HPDE6-E6E7 (cell line): Measurements from ENCODE around the gene PCSK5.
"Not testable (repeated sequence)": the region's sequence is repeated elsewhere in the genome, so short reads cannot be mapped to it uniquely, and the experiment has no call there.

Source experiments
- DNase-seq: peaks from one replicate; pipeline ENCODE4 v3.0.0; 2011; ENCODE audit warnings: missing footprints; ENCODE audit errors: extremely low spot score

PCSK5 gene

DNA sequence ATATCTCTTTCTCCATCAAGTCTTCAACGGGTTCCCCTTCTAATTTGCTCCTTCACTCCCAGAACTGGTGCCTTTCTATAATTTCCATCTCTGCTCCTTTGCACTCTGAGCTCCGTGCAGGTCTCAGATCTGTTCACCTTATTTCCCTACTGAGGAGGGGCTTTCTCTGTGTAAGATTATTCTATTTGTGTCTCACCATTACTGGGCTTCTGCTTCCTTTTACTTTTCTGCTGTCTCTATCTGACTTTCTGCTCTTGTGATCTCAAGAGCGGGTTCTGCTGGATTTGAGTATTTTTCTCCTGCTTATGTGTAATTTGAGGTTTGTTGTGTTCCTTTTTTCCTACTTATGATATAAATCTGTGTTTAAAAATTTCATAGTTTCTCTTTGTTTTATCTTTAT lies 117.5 kb downstream of the PCSK5 start:
- no peak for DNase-seq

DNA sequence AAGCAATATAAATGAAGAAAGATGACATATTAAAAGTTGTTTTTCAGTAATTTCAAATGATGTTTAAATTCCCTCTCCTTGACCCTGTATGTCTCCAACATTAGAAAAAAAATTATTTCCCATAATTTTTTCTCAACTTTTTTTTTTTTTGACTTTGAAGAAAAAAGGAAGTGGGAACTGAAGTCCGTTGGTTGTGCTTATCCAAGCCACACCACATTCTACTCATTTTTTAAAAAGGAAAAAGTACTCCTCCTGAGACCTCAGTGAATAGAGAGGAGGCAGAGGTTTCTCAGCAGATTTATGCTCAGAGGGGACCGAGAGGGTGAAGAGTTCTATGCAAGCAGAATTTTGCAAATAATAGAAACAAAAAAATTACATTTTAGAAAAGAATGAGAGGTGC lies 123.3 kb downstream of the PCSK5 start:
- DNase-seq, result no peak

DNA sequence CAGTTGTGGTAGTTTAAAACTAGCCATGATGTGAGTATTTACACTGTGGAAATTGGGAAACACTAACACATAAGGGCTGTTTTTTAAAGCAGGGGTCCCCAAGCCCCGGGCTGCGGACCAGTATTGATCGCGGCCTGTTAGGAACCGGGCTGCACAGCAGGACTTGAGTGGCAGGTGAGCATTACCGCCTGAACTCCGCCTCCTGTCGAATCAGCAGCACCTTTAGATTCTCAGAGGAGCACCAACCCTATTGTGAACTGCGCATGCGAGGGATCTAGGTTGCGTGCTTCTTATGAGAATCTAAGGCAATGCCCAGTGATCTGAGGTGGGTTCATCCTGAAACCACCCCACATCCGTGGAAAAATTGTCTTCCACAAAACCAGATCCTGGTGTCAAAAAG lies 127.8 kb downstream of the PCSK5 start:
- DNase-seq, result no peak

DNA sequence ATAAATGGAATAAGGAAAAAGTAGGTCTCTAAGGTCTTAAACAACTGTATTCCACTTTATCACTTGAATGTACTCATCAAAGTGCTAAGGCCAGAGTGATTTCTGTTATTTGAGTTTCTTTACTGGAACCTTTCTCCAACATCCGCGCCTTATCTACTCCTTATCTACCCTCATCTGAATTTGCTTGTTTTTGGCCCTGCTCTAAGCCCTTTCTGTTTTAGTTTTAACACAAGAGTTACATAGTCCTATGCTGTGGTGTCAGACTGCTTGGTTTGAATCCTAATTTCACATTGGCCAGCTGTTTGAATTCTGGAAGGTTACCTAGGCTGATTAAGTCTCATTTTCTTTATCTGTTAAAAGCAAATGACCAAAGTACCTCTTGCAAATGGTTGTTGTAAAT lies 128.3 kb downstream of the PCSK5 start:
- DNase-seq, result no peak

DNA sequence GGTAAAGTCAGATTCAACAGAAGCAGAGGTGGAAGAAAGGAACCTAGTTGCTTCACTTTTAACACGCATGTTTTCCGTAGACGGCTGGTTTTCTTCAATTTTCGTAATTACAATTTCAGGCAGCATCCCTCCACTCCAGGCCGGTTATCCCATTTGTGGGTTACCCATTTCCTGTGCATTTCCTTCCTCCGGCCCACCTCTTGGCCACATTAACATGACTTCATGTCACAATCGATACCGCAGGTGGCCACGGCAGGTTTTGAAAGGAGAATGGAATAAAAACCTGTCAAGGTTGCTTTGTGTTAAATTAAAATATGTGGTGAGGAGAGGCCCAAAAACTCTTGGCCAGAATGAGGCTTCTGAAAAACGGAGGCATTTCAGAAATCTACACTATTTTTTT lies 130.2 kb downstream of the PCSK5 start:
- no peak for DNase-seq

DNA sequence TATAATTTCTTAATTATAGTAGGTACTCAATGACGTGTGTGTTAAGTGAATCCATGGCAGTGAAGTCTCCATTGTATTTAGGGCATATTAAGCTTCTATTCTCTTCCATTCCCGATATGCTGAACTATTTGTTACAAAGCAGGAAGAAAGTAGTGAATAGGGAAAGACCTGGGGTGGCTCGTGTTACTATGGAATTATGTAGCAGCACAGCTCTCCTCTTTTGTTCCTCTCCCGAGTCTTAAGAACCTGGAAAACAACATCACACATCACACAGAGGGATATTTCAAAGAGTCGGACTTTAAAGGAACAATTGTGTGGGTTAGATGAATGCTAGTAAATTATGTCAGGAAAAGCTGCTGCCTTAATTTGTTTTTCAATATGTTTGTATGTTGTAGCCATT lies 131.8 kb downstream of the PCSK5 start:
- no peak for DNase-seq

DNA sequence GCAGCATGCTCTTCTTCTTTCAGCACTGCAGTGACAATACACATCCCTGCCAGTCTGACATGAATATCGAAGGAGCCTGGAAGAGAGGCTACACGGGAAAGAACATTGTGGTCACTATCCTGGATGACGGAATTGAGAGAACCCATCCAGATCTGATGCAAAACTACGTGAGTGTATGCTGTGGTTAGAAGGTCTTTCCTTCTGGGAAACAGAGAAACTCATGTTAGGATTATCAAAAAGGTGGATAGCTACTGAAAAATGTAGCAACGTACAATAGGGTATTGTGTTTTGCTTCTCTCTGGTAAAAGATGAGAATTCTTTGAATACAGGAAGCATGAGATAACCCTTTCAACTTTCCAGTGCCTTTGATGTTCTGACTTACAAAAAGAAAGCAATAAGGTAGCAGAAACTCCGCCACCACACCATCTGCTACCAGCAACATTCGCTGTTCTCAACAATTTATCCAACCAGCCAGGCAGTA lies 133.3 kb downstream of the PCSK5 start:
- no peak for DNase-seq

DNA sequence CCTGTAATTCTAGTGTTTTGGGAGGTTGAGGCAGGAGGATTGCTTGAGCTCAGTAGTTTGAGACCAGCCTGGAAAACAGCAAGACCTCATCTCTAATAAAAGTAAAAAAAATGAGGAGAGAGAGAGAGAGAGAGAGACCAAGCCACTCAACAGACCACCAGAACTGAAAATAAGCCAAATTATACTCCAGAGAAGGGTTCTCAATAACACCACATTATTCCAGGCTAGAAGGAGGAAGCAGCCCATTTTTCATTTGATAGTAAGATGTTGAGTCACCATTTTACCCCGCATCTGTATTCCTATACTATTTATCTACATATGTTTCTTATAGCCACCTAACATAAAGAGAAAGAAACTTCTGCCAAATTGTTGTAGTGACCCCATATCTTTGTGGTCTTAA lies 134.8 kb downstream of the PCSK5 start:
- no peak for DNase-seq

DNA sequence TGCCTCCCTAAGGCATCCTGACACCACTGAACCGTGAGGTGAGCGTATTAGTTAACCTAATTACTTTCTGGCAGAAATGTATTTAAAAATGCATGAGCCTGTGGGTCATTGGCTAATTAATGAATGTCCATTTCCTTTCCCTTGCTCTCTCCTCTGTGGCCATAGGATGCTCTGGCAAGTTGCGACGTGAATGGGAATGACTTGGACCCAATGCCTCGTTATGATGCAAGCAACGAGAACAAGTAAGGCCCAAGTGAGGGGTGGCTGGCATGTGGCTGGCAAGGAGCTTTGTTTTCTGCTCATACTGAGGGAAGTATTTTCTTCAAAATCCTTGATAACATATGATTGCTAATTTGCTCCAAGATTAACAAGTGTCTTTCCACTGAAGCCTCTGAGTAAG lies 136.3 kb downstream of the PCSK5 start:
- no peak for DNase-seq

DNA sequence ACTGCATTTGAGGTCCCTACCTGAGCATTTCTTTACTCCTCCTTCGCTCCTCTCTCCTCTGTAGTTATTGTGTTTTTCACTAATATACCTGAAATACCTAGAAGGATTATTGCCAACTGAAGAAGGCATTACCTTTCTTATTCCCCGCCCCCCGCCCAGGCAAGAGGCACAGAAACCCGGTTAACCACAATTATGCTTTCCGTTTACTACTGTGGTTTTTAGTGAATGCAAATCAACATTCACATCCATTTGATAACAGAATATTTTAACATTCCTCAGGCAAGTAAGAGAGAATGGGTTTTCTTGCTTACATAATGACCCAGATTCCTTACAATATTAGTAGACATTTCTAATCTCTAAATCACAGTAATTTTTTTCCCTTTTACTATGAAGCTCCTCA lies 136.9 kb downstream of the PCSK5 start:
- DNase-seq, result no peak

DNA sequence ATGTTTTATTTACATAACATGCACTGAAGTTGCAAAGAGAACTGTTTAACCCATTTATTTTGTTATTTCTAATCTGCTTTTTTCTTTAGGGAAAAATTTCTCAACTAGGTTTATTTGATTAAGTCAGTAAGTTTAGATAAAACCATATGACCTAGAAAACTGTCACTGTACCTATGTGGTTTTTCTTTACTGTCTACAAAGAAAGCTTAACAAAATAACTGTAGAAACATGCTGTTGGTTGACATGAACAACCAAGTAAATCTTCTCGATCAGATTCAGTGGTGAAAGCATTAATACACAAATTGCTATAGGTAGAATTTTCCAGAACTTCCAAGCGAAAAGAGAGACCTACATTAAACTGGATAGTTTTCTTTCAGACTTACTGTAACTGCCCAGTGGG lies 137.4 kb downstream of the PCSK5 start:
- DNase-seq, result no peak

DNA sequence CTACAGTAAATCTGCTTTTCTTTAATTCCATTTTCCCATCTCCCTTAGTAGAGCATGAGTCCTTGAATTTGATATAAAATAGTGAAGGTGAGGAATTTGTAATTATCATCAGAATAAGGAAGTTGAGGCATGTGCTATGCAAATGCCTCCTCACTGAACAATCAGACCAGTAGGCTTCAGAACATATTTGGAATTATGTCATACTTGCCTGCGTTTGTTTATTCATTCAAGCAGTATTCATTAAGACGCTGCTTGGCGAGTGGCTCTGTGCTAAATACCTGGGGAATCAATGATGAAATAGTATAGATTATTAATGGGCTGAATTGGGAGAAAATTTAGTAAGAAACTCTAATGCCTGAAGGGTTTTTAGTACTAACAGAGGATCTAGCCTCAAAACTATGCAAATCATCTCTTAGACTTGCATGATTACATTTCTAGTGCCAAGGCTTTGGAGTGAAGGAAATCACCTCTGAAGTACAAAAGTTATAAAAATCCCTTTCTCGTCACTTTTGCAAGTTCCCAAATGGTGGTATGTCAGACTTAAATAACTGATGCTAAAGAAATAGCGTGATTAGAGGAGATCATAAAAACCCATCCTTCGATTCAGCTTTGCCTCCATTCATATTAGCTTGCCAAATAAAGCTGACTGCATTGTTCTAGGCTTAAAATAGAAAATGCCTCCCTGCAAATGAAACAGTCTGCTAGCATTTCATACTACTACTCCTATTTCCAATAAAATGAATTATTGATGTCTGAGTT lies 141.7 kb downstream of the PCSK5 start:
- DNase-seq, result no peak

DNA sequence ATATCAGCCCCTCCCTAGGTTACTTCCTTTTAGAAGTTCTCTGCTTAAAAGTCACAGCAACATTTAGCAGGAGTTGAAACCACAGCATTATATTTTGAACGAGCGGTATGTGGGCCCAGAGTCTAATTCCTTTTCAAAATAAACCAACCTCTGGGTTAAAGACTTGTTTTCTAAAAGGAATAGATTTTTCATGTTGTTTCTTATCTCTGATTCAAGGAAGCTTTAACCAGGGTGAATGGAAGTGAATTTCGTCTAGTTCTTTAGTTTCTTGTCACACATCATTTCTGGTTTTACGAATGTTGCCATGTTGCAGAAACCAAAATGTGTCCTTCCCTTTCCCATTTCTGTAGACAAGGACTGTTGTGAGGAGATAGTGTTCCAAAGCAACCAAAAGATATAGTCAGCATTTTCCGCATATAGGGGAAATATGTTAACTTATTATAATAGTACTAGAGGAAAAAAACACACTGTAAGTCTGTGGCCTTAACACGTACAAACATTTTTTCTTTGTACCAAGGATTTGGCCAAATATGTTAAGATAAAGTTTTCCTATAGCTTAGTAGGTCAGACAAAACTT lies 142.4 kb downstream of the PCSK5 start:
- no peak for DNase-seq

DNA sequence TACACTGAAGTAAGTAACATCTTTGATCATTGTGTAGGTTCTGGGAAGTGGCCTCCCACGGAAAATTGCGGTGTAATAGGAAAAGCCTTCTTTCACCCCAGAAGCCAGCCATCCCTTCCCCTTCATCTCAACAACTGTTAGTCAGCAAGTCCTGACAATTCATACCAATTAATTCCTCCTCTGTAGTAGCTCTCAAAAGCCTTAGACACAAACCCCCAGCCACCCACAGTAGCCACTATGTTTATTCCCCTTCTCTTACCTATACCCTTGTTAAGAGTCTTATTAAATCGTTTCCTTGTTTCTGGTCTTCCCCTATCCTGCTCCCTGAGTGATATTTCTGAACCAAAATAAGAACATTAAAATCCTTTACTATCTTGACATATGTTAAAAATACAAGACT lies 143.6 kb downstream of the PCSK5 start:
- DNase-seq, result no peak

DNA sequence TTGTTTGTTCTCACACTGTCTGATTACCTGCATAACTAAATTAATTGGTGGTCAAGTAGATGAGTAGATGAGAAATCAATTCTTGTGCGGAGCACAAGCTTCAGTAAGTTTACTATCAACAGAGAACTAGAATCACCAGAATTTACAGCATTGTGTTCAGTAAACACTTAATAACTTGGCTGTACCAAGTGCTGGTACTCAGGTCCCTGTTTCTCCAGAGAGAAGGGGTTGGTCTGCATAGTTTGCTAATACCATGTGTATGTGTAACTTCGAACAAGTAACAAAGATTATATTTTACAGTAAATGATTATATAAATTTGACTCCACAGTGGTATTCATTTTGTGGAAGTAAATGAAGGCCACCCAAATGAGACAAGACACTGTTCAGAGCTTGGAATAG lies 146.3 kb downstream of the PCSK5 start:
- DNase-seq, result no peak

DNA sequence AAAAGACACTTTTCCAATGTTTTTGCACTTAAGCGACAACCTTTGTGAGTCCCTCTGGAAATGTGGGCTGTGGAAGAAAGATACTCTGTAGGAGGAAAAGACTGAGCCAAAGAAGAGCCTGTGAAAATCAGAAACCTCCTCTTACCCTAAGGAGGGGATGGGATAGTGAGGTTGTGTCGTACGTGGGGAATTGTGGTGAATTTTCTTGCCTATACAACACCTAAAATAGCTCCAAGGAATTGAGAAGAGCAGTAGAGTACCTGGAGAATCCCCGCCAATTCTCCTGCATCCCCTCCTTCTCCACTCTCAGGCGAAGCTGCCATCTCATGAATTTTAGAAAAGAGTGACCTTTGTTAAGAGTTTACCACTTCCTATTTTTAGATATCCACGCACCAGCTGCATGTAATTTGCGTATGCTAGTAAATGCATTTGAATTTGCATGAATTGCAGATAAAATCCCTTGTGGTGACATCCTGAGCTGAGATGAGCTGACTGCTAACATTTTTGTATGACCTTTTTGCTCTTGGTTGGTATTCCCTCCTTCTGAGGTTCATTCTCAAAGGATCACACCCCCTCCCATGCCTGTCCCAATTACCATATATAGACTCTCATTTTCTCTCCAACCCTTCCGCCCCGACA lies 147.2 kb downstream of the PCSK5 start:
- DNase-seq, result no peak

DNA sequence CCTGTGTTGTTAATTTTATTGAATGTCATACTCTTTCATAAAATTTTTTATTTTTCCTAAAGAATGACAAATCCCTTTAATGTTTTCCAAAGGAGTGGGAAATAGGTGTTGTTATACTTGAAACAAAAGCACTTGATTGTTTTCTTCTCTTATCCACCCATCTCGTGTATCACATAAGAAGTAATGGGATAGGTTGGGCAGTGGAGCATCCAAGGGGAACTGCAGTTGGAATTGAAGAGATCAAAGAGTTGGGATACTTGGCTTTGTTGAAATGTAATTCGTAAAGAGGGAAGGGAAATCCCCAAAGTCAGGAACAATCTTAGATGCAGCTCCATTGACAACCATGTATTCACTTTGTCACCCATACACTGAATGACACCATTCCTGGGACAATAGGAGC lies 148.0 kb downstream of the PCSK5 start:
- DNase-seq, result no peak

DNA sequence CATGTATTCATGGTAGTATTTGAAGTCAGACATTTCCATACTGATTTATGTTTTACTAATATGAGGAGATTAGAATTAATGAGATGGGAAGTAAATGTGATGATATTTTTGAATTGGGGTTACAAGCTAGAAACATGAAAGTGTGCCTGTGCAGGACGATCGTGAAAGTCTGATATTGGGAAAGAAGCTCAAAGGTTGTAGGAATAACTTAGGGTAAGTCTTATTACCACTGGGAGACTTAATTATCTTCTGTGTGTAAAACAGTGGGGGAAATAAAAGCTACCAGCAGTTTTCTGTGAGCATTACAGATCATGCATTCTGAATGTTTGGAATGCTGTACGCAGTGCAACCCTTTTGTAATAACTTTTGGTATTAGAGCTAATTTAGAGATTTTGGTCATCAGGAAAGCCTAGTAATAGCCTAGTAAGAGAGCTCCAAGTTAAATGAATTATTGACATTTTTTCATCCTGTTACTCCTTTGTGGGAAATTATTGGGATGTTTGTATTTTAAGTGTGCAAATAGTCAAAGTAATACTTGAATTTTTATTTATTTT lies 153.9 kb downstream of the PCSK5 start:
- DNase-seq, result no peak

DNA sequence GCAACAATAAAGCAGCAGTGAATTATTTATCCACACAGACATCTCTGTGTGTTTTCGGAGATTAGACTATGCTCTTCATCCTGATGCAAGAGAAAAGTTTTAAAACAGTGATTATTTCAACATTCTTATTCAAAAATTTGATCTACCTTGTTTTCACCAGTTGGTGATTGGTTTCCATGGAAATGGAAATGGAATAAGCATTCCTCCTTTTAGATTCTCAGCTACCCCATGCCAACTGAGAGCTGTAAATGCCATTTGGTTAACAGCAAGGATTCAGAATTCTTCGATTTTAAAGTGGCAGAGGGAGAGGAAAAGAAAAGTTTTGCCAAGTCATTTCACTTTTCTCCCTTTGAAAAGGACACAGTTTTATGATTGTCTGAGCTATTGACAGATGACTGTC lies 154.7 kb downstream of the PCSK5 start:
- DNase-seq, result no peak

DNA sequence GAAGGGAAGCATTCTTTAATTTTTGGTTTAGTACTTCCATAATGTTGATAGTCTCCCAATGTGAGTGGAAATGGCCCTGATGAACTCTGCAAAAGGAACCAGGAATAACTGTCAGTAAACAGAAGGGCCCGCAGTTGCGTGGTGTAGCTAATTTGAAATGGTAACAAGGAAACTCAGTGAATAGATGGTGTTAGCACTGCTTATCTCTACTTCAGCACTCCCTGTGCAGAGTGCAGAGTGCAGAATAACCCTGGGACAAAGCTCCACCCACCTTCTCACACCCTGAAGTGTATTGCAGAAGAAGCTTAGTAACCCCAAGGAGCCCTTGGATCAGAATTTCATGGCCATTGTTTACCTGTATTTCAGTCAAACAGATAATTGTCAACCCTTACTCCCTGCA lies 158.9 kb downstream of the PCSK5 start:
- DNase-seq, result no peak

DNA sequence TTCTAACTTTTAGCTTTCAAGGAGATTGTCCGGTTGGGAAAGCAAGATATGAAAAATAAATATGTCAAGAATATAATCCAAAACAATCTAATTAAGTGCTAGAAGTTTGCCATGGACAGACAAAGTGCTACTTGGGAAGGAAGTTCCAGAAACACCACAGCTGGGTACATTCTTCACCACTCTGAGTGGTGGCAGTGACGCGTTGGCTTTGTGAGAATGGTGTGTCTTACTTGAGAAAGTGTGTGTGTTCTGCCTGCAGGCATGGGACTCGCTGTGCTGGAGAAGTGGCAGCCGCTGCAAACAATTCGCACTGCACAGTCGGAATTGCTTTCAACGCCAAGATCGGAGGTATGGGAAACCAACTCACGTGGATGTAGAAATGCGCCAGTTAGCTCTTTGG lies 177.2 kb downstream of the PCSK5 start:
- no peak for DNase-seq

DNA sequence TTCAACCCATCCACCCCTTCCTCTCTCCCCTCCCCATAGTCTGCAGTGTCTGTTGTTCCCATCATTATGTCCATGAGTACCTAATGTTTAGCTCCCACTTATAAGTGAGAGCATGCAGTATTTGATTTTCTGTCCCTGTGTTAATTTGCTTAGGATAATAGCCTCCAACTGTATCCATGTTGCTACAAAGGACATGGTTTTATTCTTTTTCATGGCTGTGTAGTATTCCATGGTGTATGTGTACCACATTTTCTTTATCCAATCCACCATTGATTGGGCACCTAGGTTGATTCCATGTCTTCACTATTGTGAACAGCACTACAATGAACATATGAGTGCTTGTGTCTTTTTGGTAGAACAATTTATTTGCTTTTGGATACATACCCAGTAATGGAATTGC lies 187.1 kb downstream of the PCSK5 start:
- DNase-seq, result no peak

DNA sequence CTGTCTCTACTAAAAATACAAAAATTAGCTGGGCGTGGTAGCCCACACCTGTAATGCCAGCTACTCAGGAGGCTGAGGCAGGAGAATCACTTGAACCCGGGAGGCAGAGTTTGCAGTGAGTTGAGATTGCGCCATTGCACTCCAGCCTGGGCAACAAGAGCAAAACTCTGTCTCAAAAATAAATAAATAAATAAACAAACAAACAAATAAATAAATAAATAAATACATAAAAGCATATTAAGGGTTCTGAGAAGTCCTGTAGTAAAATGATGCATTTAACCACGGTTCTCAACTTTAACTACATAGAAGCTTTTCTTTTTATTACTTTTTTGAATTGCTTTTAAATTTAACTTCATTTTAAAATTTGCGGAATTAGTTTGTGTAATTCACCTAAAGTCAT lies 190.8 kb downstream of the PCSK5 start:
- DNase-seq, result not testable (repeated sequence)
